GM19395 (cell line): ENCODE data around the gene FHIT.

ENCODE experiments used
- ATAC-seq: cut with Tn5 transposase; IDR thresholded peaks from one replicate; pipeline ENCODE4 v1.9.1; 2021; ENCODE audit warnings: mild to moderate bottlenecking, moderate library complexity; ENCODE audit not compliant: unreplicated experiment

Gene FHIT

DNA sequence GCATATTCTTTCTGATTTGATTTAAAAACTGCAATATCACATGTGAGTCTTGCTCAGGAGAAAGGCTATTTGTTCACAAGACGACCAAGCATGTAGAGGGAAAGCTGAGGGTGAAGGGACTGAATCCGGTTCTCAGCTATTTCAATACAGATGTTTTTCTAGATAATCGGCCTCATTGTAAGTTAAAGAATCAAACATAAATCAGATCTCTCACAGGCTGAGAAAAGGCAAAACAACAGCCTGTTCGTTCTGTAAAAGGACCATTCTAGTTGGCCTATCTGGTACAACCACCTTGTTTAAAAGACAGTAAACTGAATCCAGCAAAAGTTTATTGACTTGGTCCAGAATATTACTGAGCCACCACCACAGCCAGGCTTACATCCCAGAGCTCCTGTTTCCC is 1155.7 kb downstream of the FHIT start:
- ATAC-seq: no peak

DNA sequence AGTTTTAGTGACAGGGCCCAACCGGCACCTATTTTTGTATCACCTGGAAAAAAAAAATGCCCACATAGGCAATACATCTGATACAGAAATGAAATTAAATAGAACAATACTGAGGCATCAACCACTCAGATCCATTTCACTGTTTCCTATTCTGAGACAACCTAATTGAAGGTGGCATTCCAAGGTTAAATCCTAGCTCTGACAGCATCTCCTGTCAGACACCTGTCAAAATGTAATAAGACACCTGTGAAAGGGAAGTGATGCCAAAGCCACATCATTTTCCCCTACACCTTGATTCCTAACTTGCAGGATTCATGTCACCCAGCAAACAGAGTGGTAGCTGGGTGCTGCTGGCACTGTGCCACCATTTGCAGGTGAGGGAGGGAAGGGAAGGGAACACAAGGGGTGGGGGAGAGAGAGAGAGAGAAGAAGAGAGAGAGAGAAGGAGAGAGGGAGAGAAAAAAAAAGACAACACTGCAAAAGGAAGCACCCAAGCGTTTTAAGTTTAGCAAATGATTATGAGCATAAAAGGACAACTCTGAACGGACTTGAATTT is 1156.8 kb downstream of the FHIT start:
- no peak for ATAC-seq

DNA sequence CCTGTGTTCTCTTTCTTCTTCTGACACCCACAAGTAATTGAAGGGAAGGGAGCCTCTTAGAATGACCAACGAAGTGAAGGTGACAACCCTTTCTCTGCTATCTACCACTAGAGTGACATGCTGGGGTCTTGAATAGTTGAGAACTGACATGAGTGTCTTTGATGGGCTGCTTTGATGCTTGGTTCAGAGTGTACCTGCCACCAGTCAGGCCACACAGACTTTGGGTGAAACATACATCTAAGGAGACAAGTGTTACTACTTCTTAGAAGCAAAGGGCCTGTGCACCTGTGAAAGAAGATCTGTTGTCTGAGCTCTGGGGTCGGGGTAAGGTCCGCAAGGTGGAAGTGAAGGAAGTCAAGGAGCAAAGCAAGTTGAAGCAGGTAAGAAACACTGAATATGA is 1160.7 kb downstream of the FHIT start:
- ATAC-seq: no peak

DNA sequence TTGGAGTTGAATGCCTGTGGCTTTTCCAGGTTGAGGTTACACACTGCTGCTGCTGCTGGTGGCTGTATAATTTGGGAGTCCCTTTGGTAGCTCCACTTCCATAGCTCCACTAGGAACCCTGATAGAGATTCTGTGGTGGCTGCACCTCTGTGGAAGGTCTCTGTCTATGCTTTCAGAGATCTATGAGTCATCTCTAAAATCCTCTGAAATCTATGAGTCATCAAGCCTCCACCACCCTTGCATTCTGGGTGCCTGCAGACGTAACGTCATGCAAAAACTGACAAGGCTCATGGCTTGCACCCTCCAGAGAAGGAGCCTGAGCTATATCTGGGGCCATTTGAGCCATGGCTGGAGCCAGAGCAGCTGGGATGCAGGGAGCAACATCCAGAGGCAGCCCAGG is 1164.4 kb downstream of the FHIT start:
- peak; percentile 82 for ATAC-seq

DNA sequence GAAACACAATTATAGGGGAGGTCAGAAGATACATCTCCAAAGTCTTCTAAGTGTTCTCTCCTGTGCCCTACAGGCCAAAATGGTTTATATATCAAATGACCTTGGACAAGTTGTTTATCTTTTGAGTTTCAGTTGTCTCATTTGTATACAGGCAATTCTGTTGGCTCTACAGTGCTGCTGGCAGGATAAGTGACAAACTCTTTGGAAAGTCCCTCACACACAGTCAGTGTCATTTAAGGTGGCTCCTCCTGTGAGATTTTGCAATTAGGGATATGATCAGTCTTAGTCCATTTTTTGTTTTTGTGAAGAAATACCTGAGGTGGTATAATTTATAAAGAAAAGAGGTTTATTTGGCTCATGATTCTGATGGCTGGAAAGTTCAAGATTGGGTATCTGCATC is 1165.6 kb downstream of the FHIT start:
- no peak for ATAC-seq

DNA sequence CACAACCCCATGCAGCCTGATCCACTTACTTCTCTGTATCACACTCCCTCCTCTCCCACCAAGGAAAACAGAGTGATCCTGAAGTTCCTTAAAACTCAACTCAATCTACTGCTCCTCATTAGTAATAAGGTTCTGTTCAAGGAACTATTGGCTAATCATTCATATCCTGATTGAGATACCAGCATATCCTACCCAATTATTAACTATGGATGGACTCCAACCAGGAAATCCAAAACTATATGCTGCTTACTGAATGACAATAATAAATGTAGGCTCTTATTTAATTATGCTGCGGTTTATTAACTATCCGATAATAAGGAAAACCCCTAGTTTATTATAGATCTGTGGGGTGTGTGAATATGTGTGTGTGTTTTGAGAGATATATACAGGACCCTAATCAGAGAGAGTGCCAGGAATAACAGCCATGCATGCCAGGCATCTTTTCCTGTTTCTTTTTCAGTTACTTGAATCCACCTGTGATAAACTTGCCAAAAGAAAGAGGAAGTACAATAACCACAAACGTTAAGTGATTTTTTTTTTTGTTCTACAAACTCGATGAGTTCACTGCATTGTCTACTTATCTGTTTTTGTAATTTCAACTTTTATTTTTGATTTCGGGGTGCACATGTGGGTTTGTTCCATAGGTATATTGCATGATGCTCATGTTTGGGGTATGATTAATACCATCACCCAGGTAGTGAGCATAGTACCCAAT is 1169.7 kb downstream of the FHIT start:
- peak; percentile 80 for ATAC-seq

DNA sequence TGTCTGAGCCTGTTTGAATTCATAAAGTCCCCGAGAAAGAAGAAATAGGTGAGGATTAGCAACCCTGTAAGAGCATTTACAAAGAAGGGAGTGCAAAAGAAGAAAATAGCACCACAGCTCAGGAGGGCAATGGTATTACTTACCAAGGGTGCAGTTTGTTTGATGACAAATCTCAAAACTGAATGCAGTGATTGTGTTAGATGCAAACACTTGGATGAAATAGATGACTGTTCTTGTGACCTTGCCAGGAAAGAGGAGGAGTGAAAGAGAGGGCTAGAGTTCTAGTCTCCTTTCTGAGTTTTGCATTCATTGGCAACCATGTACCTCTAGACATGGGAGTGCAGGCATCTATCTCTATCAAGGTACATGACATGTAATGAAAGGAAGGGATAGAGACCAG is 1170.6 kb downstream of the FHIT start:
- ATAC-seq: no peak

DNA sequence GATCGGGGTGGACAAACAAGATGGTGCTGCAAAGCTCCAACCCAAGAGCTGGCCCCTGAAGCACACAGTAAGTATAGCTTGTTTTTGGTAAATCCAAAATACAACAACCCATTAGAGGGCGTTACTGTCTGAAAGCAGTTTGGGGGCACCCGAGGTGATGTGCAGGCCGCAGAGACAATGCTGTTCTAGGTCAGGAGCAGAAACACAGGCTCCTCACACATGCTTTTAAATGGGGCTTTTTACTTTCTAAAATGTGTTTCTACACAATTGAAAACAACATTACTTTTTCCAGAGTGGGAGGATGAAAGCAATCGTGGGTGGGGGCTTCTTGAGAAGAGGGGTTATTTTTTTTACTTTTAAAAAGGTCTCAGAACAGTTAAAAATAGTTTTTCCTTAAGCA is 1172.2 kb downstream of the FHIT start:
- no peak for ATAC-seq

DNA sequence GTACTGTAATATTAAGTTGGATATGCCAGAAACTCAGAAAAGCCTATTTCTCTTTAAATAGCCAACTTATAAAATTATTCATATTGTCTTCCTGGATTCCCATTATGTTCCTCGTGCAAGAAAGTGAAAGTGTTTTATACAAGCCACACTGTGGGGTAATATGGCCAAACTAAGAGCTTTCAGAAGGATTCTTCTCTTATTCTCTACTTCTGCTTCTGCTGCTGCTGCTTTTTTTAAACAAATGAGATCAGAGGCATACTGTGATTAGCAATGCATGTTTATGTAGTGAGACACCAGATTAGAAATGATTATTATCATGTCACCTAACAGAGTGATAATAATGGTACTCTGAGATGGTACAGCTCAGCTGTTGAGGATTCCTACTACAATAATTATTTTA is 1174.9 kb downstream of the FHIT start:
- no peak for ATAC-seq

DNA sequence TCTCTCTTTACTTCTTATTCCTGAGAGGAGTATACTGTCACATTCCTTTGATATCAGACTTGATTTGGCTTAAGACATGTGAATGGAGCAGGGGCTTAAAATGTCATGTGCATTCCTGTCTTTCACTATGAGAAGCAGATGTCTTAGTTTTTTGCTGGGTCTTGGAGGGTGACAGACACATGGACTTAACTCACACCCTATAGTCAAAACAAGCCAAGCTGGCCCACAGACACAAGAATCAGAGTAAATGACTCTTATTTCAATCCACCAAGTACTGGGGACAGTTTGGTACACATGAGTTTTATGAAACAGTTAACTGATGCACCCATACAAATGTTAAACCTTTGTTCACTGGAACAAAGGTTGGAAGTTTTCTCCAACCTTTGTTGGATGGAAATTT is 1177.3 kb downstream of the FHIT start:
- no peak for ATAC-seq

DNA sequence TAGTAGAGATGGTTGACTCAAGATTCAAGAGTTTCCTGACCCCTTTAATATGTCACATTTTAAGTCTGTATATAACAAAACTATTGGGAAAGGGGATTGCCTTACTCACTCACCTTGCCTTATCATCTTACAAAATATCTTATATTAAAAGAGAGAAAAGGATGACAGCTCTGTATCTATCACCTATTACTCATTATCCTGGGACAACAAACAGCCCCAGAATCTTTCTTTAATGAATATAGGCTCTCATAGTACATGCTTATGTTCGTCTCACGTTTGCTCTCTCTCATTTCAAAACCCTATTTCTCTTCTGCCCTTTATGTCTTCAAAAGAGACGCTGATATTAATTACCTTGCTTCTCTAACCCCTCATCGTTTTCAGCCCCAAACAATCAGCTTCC is 1178.0 kb downstream of the FHIT start:
- ATAC-seq: no peak

DNA sequence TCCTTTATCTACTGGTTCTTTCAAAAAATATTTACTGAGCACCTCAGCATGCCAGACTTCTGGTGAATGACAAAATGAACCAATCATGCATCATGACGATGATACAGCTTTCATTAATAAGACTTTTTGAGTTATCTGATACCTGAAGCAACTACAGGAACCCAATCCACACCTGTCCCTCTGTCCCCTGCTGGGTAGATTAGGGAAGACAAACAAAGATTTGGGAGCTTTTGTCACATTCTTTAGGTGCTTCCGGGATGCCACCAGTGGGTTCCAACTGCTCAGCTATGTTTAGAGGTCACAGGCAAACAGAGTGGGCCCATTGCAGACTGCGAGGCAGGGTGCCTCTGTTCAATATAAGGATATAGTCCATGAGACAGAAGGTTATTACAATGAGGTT is 1180.9 kb downstream of the FHIT start:
- ATAC-seq: no peak

DNA sequence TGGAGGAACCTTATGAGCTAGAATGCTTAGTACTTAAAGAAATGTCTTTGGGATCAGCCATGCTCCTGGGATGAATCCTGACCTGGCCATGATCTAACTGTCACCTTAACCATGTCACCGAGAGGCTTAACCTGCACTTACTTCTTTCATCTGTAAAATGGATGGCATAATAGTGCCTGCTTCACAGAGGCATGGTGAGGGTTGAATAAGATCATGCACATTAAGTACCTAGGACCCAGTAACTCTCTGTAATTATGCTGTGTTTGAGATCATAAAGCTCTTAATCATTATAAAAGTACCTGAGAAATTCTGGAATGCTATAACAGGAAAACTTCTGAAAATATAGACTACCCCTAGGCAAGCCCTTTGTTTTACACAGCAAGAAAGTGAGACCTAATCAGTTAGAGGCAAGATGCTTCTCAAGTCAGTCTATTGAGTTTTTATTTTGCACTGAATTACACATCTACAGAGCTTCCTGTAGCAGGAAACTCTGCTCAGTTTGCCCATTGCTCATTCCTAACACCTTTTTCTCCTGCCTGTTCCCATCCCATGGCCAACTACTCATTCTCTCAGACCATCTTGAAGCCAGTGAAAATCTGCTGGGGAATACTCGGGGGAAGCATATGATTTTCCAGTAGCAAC is 1185.9 kb downstream of the FHIT start:
- ATAC-seq: no peak

DNA sequence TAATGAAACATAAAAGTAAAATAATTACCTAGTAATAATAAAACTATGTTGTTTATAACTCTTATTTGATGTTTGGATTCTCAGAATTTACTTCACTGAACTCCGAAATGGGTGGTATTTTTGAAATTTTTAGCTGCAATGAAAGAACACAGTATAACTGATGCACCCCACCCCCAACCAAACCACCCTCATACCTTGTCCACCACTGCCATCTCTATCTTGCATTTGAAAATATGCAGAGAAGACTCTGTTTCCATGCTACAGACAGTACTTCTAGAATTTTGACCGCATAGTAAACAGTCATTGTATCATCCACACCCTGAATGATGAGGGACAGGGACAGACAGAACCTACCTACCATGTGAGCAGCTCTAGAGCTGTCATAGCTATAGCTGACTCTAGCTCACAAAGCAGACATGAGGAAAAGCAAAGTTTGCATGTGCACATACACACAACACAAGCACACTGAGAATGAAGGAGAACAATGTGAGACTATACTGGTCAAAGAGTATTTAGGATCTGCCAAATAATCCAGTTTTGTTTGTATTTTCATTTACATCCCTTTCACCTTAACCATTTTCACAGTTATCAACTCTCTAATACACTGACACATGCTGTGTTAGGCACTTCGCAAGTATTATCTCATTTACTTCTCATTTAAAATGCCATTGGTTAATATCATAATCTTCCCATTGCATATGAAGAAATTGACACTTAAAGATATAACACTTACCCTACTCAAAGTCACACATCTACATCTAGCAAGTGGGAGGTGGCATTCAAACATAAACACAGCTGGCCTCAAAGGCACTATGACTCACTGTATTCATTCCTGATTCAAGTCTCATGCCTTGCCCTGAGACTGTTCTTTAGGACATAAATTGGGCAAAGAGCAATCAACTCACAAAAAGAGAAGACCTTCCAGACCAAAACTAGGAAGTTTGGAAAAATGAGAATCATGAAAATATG is 1186.8 kb downstream of the FHIT start:
- ATAC-seq: no peak

DNA sequence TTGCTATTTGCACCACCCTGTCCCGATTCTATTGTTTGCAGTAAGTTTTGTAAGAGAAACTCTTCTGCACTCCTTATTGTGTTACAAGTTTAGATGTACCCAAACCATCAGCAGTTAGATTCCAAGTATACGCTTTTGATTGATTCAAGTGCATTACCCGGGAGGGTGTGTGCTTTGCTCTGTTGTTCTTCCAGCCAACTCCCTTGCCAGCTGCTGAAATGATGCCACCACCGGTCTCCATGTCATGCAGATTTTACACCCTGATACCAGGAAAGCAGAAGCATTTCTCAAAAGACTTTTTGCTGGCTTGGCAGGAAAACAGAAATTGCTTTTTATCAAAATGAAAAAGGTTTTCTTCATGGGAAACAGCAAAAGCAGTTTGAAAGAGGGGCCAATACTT is 1194.8 kb downstream of the FHIT start:
- no peak for ATAC-seq

DNA sequence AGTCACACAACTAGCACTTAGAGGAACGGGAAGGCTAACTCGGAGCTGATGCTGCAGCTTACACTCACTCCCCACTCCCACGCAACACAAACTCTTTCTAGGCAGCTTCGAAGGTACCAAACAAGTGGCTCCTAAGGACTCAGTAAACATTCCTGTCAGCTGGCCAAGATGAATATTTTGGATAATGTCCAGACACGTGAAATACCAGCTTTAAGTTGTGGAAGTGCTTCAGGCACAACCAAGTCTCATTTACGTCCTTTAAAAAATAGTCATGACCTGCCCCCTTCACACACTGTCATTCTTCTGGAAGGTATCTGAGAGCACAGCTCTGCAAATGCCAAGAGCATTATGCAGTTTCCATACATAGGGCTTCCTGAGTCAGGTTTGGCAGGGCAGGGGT is 1195.5 kb downstream of the FHIT start:
- no peak for ATAC-seq

DNA sequence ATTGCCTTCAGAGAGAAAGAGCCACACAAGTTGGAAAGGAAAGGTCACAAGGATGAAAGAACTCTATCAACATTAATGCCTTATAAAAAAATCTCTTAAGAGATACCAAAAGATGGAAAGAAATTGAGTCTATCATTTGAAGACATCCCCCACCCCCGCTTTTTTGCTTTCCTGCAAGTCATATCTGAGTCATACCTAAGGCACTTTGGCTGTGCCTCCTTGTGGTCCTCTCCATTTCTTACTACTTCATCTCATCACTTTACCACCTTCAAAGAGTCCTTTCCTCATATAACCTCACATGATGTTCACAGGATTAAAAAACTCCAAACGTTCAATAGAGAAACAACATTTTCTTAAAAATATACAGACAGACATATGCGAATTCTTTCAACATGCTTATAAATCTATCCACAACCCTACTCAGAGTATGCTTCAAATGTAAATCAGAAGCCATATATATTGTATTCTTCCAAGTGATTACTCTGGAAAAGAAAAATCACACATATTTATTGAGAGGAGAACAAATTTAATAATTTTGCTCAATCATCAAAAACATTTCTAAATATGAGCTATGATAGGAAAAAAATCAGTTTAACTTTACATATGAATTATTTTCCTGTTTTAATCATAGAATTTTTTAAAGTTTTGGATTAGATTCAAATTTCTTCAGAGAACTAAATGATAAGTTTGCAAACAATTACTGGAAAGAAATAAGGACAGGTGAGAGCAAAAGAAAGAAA is 1197.6 kb downstream of the FHIT start:
- no peak for ATAC-seq

DNA sequence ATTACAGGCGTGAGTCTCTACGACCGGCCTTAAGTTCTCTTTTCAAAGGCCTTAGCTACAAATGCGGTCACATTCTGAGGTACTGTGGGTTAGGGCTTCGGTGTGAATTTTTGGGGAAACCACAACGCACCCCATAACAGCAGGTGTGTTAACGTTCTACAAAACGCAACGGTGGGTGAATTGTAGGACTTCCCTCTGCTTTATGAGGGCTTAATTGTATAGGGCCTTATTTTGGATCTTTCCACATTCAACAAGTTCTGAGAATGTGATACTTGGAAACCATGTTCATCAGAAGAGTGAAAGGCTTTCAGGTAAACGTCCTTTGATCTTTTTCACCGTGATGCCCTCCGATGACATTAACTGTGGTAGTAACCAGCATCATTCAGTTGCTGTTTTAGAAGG is 1202.8 kb downstream of the FHIT start:
- no peak for ATAC-seq

DNA sequence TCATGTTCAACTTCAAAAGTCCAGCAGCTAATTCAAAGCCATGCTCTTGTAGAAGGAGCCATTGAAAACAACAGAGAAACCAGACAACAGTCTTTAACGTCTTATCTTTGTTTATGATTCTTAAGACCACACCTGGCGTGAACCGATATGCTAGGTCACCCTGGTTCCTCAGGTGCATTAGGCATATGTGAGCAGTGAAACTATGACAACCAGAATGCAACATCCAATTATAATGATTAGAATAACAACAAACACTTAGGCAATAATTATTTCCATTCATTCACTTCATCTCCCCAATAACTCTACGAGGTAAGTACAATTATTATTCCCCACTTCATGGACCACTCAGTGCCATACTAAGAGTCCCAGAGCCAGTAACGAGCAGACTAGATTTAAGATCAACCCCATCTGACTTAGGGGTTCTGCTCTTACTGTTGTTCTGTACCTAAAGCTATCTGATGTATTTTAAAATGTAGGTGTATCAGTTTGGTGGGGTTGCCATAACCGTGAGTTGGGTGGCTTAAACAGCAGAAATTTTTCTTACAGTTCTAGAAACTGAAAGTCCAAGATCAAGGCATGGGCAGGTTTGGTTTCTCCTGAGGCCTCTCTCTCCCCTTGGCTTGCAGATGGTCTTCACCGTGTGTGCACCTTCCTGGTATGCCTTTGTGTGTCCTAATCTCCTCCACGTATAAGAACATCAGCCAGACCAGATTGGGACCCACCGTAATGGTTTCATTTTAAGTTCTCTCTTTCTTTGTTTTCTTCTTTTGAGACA is 1203.6 kb downstream of the FHIT start:
- no peak for ATAC-seq

DNA sequence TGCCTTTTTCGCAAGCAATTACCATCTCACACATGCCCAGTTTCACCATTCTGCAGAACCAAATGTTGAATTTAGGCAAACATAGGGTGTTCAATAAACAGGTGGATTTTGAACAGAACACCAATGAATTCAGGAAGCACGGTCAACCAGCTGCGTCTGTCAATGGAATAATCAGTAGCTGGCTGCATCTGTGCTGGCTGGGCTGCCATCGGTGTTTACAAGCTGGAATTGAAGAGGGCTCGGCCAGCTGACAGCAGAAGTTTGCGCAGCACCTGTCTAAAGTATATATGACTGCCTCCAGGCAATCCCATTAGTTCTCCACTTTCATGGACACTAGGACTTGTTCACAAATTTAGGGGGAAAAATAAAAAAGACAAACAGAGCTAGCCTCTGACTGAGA is 1205.0 kb downstream of the FHIT start:
- no peak for ATAC-seq
